ENCODE data around the gene CDH23.

The CDH23 gene

GRCh38 chr10:71735709-71736569 is 339.2 kb downstream of the CDH23 start:
- peak; percentile 16 for DNase-seq

DNA sequence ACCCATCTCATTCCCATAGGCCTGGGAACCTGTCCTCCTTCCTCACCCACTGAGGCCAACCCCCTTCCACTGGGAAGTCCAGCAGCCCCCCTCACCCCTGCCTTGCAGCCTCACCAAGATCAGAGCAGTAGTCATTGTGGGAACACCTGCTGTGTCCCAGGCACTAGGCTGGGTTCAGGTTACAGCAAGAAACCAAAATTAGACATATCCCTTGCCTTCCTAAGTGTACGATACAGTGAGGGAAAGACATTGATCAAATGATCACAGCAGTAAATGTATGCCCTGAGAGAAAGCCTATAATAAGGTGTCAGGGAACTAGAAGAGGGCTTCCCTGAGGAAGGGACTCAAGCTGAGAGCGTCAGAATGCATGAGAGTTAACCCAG is 339.8 kb downstream of the CDH23 start:
- no peak for DNase-seq

- DNase-seq = no peak
Measured at GRCh38 chr10:71737001-71737833, 340.5 kb downstream of the CDH23 start.

- no peak for DNase-seq
Measured at GRCh38 chr10:71737834-71738197, 341.1 kb downstream of the CDH23 start.

DNA sequence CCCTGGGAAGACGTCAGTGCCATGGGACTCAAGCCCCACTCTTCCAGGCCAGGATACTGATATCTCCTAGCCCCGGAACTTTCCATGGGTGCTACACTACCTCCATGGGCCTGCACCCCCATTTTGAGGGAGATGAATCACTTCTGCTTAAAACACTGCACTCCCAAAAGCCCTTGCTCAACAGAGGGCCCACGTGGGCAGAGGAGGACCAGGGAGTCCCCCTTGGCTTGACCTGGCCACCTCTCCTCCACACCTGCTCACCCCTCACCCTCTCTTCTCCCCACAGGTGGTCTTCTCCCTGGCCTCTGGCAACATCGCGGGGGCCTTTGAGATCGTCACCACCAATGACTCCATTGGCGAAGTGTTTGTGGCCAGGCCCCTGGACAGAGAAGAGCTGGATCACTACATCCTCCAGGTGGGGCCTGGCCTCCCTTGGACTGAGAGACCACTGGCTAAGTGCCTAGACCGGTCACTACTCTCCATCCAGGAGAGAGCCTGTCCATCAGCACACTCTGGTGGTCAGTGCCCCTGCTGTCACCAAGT is 342.7 kb downstream of the CDH23 start:
- no peak for DNase-seq

DNA sequence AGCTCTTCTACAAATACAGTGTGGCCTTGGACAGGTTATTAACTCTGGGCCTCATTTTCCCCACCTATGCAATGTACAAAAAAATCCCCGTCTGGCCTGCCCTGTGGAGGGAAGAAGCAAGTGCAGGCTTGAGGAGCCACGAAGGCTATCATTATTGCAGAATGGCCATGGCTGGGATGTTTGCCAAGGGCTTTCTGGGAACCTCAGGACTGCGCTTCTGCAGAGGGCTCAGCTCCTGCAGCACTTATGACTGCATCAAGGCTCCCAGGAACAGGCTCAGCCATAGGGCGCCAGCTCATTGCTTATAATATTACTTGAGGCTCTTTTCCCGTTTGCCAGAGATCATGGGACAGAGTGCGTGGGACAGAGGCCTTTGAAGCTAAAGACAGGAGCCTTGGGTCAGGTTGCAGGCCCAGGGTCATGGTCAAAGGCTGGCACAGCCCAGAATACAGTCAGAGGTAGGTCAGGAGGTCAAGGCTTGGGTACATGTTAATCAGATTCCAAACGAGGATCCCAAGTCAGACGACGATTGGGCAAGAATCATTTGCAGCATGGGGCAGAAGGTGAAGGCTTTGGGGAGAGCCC is 343.4 kb downstream of the CDH23 start:
- DNase-seq = peak; percentile 61

DNA sequence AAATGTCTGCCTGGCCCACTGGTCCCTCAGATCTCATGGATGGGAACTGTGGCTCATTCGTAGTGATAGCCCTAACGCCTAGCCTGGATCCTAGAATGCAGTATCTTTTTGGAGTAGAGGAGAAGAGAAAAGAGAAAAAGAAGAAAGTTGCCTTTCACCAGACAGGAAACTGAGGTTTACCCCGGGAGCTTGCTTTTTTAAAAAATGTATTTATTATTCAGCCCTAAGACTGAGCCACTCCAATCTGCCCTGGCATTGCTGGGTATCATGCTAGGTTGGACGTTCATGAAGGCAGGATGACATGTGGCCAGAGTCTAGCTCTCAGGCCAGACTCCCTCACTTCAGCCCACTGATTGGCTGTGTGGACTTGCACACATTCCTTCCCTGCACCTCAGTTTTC is 344.3 kb downstream of the CDH23 start:
- no peak for DNase-seq

GRCh38 chr10:71741671-71742070 is 345.0 kb downstream of the CDH23 start:
- no peak for DNase-seq

- DNase-seq = peak; percentile 46
Measured at GRCh38 chr10:71742301-71743088, 345.8 kb downstream of the CDH23 start.

DNA sequence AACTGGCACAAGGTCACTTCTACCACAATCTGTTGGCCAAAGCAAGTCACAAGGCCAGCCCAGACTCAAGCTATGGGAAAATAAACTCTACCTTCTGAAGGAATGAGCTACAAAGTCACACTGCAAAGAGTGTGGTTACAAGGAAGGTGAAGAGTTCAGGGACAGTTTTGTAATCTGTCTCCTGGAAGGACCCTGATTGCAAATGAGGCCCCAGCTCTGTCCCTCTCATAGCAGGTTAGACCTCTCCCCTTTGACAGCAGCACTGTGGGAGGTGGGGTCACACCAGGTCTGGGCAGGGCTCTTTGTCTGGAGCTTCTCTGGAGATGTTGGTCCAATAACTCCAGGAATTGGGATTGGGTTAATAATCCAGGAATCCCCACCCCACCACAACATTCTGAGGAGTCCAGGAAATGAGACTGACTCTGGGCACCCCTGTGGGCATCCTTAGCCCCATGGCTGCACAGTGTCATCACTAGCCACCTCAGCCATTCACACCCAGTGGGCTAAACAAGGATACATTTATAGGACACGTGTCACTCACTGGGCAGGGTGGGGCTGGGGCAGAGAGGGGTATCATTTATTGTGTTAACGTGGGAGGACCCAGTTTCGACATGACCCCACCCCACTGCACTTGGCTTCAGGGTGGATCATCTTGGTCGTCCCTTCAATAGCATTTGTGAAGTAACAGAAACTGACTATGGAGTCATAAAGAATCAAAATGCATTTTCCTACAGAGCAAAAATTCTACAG is 346.5 kb downstream of the CDH23 start:
- peak; percentile 65 for DNase-seq

DNA sequence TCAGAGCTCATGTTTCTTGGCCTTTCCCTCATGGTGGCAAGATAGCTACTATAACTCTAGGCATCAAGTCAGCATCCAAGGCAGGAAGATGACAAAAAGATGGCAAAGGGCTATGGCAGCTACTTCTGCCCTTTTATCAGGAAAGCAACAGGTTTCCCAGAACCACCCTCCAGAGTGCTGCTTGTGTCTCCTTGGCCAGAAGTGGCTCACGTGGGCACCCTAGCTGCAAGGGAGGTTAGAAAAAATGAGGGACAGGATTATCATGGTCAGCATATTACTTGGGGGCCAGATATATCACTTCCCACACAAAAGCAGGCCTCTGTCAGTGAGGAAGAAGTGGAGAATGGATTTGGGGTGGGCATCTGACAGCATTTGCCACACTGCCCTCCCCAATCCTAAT is 347.1 kb downstream of the CDH23 start:
- no peak for DNase-seq

DNA sequence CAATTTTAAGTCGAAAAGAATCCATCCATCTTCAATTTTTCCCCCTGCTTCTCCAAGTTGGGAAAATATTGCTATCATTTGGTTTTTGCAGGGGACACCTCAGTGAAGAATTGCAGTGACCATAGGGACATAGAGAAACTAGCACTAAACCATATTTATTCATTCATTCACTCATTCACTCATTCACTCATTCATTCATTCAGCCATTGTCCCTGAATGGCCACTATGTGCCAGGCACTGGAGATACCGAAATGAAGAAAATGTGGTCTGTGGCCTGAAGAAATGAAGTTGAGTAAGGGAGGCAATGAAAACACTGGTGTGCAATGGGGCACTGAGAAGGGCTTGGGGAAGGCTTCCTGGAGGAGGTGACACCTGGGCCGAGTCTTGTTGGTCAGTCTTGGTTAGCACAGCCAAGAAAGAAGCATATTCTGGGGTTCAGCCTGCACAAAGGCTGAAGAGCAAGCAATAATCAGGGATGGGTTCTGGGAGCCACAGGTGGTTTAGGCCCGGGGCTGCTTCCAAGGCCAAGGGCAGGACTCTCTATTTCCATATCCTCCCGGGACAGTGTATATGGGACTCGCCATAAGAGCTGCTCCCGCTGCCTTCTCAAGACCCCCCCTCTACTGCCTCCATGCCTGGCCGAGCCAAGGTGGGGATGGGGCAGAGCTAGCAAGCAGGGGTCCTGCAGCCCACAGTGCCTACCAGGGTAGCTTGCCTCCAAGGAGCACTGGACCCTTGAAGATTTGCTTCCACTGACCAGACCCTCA is 348.4 kb downstream of the CDH23 start:
- DNase-seq = no peak

DNA sequence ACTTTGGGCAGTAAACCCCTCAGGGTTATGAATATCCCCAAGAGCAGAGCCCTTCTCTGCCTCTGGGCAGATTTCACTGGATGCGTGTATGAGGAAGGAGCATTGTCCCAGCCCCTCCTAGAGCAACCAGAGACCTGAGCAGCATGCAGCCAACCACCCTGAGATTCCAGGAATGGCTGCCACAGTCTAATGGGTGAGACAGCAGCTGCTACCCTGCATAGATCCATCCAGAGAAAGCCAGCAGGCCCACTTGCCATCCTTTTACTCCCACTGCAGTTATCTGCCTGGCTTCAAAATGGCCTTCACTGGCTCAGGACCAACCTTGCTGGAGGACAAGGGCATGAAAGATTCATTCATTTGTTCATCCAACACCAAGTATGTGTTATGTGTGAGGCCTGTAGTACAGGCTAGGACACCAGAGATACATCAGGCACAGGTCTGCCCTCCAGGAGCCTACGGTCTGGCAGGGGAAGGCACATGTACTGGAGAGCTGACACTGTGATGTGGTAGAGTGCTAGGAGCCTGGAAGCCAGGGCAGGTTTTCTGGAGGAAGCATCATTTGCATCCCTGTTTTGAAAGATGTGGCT is 349.0 kb downstream of the CDH23 start:
- no peak for DNase-seq

DNA sequence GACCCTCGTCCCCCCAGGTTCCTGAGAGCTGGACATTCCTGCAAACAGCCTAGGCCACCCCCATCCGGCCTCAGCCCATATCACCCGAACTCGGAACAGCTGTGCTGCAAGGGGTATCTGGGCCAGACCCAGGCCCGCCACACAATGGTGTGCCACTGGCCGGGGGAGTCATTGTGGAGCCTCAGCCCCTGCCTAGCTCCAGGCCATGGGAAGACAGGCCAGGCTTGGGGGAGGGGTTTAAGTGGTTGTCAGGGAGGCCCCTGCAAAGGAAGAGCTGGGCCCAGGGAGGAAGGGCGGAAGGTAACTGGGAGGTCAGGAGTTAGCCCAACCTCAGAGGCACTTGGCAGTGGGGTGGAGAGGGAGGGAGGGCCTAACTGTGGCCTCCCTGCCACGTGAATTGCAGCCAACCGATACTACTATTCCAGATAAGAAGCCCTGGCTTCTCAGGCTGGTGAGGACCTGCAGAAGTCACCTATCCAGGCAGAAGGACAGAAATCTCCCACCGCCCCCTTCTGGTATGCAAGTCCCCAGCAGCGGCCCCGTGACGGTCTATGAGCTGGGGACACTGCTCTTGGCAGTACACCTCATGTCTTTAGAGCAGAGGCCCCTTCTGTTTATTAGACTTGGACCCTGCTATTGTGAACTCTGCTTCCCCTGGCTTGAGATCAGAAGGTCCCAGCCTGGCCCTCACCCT is 349.8 kb downstream of the CDH23 start:
- DNase-seq = peak; percentile 98

DNA sequence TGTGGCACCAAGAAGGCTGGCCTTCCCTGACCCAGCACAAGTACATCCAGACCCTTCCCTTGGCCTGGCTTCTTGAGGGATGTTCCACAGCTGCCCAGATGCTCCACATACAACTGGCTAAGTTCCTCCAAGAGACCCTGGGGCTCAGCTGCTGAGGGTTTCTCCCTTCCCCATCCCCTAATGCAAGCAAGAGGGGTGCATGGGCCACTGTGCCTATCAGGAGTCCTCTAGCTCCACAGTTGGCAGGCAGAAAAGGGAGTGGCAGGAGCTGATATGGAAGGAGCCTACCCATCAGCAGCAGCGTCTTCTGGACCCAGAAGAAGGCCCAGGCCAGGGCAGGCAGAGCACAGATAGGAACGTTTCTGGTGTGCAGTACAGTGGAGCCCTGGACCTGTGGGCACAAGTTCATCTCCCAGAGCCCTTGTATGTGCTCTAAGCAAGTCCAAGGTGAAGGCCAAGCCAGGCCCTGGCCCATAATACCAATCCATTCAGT is 350.4 kb downstream of the CDH23 start:
- no peak for DNase-seq

GRCh38 chr10:71747551-71748523 is 351.1 kb downstream of the CDH23 start:
- peak; percentile 74 for DNase-seq

DNA sequence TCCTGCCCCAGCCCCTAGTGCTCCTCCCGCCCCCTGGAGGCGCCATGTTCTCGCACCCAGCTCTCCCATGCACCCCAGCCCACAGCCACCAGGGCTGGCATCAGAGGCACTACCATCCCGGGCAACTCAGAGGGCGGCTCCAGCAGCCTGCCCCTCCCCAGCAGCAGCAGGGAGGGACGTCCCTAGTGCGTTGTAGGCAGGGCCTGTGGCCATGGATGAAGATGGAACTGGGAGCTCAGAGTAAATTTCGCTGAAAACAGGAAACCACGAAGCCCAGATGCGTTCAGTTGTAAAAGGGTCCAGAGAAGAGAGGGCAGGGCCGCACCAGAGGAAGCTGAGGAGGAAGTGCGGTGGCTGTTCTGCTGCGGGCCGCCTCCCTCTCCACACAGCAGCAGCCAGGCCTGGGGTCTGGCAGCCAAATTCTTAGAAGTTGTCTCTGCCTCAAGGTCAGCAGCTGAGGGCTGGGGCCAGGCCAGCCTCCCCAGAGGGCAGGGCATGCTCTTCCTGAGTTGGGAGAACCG is 352.0 kb downstream of the CDH23 start:
- DNase-seq = peak; percentile 99

GRCh38 chr10:71749396-71749795 is 352.7 kb downstream of the CDH23 start:
- DNase-seq = no peak
